ENCODE data around the gene KRTAP10-1. TPM values are rescaled to one million over a fixed set of nuclear protein-coding genes. Genes with fewer than 3 reads are reported as not detected.

Gene KRTAP10-1
- total RNA-seq, 1 donor from 2014 or later, result not detected

GRCh38 chr21:44556879-44557278 lies 16.9 kb upstream of the KRTAP10-1 start:
- Mint-ChIP-seq H3K27me3 (ENCODE audit: unreplicated experiment) (peaks cover 7% of the 10 kb centered on the region), H3K4me3 (ENCODE audit: unreplicated experiment) (no peak overlapping the region), H3K36me3 (ENCODE audit: low read depth, unreplicated experiment) (no peaks in the 10 kb centered on the region), H3K9me3 (ENCODE audit: unreplicated experiment) (no peaks in the 10 kb centered on the region), H3K4me1 (ENCODE audit: unreplicated experiment) (peaks cover 4% of the 10 kb centered on the region), H3K27ac (ENCODE audit: unreplicated experiment) (no peak overlapping the region)
- no peak for DNase-seq (ENCODE audit: low spot score)
- no peak for TF ChIP-seq CTCF (IDR thresholded peaks at IDR 0.05; ENCODE audit: unreplicated experiment)

- Mint-ChIP-seq H3K9me3 (ENCODE audit: unreplicated experiment) (no peaks in the 10 kb centered on the region), H3K36me3 (ENCODE audit: low read depth, unreplicated experiment) (no peaks in the 10 kb centered on the region), H3K4me1 (ENCODE audit: unreplicated experiment) (peaks cover 4% of the 10 kb centered on the region), H3K27me3 (ENCODE audit: unreplicated experiment) (peaks cover 9% of the 10 kb centered on the region), H3K27ac (ENCODE audit: unreplicated experiment) (no peak overlapping the region), H3K4me3 (ENCODE audit: unreplicated experiment) (no peak overlapping the region)
- TF ChIP-seq CTCF (IDR thresholded peaks at IDR 0.05; ENCODE audit: unreplicated experiment), result no peak
- DNase-seq (ENCODE audit: low spot score), result no peak
Observed at GRCh38 chr21:44555200-44555875, 15.3 kb upstream of the KRTAP10-1 start.

GRCh38 chr21:44552681-44553080 lies 12.7 kb upstream of the KRTAP10-1 start:
- DNase-seq (ENCODE audit: low spot score), result peak; percentile 1
- Mint-ChIP-seq H3K4me1 (ENCODE audit: unreplicated experiment) (peaks cover 13% of the 10 kb centered on the region), H3K4me3 (ENCODE audit: unreplicated experiment) (no peak overlapping the region), H3K27me3 (ENCODE audit: unreplicated experiment) (peaks cover 2% of the 10 kb centered on the region), H3K27ac (ENCODE audit: unreplicated experiment) (no peak overlapping the region), H3K36me3 (ENCODE audit: low read depth, unreplicated experiment) (peaks cover 2% of the 10 kb centered on the region), H3K9me3 (ENCODE audit: unreplicated experiment) (no peaks in the 10 kb centered on the region)
- TF ChIP-seq CTCF (IDR thresholded peaks at IDR 0.05; ENCODE audit: unreplicated experiment), result no peak

GRCh38 chr21:44552136-44552535 lies 12.1 kb upstream of the KRTAP10-1 start:
- no peak for TF ChIP-seq CTCF (IDR thresholded peaks at IDR 0.05; ENCODE audit: unreplicated experiment)
- peaks cover 3% of the 10 kb centered on the region for H3K36me3 Mint-ChIP-seq (ENCODE audit: low read depth, unreplicated experiment)
- no peak overlapping the region for H3K27ac Mint-ChIP-seq (ENCODE audit: unreplicated experiment)
- H3K27me3 Mint-ChIP-seq (ENCODE audit: unreplicated experiment), result peaks cover 2% of the 10 kb centered on the region
- no peak overlapping the region for H3K4me3 Mint-ChIP-seq (ENCODE audit: unreplicated experiment)
- H3K4me1 Mint-ChIP-seq (ENCODE audit: unreplicated experiment), result peaks cover 17% of the 10 kb centered on the region
- no peaks in the 10 kb centered on the region for H3K9me3 Mint-ChIP-seq (ENCODE audit: unreplicated experiment)
- peak; percentile 1 for DNase-seq (ENCODE audit: low spot score)

GRCh38 chr21:44551340-44551961 lies 11.5 kb upstream of the KRTAP10-1 start, which contains the start of gene KRTAP10-2:
Gene KRTAP10-2, minus strand, starts transcription at chr21:44551505. Its CDS starts 47 bp downstream, at chr21:44551458.
- H3K36me3 Mint-ChIP-seq (ENCODE audit: low read depth, unreplicated experiment), result peaks cover 10% of the 10 kb centered on the region
- H3K4me3 Mint-ChIP-seq (ENCODE audit: unreplicated experiment), result no peak within 1 kb of the TSS
- no peaks in the 10 kb centered on the region for H3K9me3 Mint-ChIP-seq (ENCODE audit: unreplicated experiment)
- peaks cover 18% of the 10 kb centered on the region for H3K4me1 Mint-ChIP-seq (ENCODE audit: unreplicated experiment)
- peaks cover 2% of the 10 kb centered on the region for H3K27me3 Mint-ChIP-seq (ENCODE audit: unreplicated experiment)
- TF ChIP-seq CTCF (IDR thresholded peaks at IDR 0.05; ENCODE audit: unreplicated experiment), result no peak
- peak; percentile 2 for DNase-seq (ENCODE audit: low spot score)
- no peak within 1 kb of the TSS for H3K27ac Mint-ChIP-seq (ENCODE audit: unreplicated experiment)
